DMS114 treated with DMSO at 0.1 percent for 48 hours (cell line): Measurements from ENCODE around the gene KDM1B.
A peak's percentile ranks its signal among the peaks of the same experiment; 100 is the strongest.
"Not testable (repeated sequence)": the region's sequence is repeated elsewhere in the genome, so short reads cannot be mapped to it uniquely, and the experiment has no call there.

Experiments used
- DNase-seq: peaks from one replicate; lab custom pipeline; 2025; ENCODE audit not compliant: unreplicated experiment; lab: John Stamatoyannopoulos, UW

Gene KDM1B

GRCh38 chr6:18227166-18227565 is 71.9 kb downstream of the KDM1B start:
- DNase-seq = not testable (repeated sequence)

GRCh38 chr6:18228590-18228989 is 73.4 kb downstream of the KDM1B start:
- DNase-seq = not testable (repeated sequence)

- DNase-seq = not testable (repeated sequence)
Measured at GRCh38 chr6:18231856-18232255, 76.6 kb downstream of the KDM1B start.

GRCh38 chr6:18233770-18234169 is 78.5 kb downstream of the KDM1B start:
- DNase-seq = not testable (repeated sequence)

- DNase-seq = no peak
Measured at GRCh38 chr6:18234564-18234963, 79.3 kb downstream of the KDM1B start.

GRCh38 chr6:18235524-18235923 is 80.3 kb downstream of the KDM1B start:
- no peak for DNase-seq

GRCh38 chr6:18237167-18237566 is 81.9 kb downstream of the KDM1B start:
- DNase-seq = no peak

- no peak for DNase-seq
Measured at GRCh38 chr6:18240230-18240629, 85.0 kb downstream of the KDM1B start.

- no peak for DNase-seq
Measured at GRCh38 chr6:18241208-18242038, 86.2 kb downstream of the KDM1B start.

GRCh38 chr6:18242062-18242851 is 87.0 kb downstream of the KDM1B start:
- no peak for DNase-seq

- DNase-seq = no peak
Measured at GRCh38 chr6:18243302-18243893, 88.2 kb downstream of the KDM1B start.

- DNase-seq = no peak
Measured at GRCh38 chr6:18244251-18244650, 89.0 kb downstream of the KDM1B start.

GRCh38 chr6:18245079-18245478 is 89.9 kb downstream of the KDM1B start:
- no peak for DNase-seq

- no peak for DNase-seq
Measured at GRCh38 chr6:18245642-18246041, 90.4 kb downstream of the KDM1B start.

- no peak for DNase-seq
Measured at GRCh38 chr6:18246205-18246604, 91.0 kb downstream of the KDM1B start.

- DNase-seq = no peak
Measured at GRCh38 chr6:18247002-18247401, 91.8 kb downstream of the KDM1B start.

- DNase-seq = no peak
Measured at GRCh38 chr6:18248698-18249097, 93.5 kb downstream of the KDM1B start.

GRCh38 chr6:18249271-18249670 is 94.0 kb downstream of the KDM1B start:
- DNase-seq = no peak

GRCh38 chr6:18253635-18254034 is 98.4 kb downstream of the KDM1B start:
- no peak for DNase-seq

- DNase-seq = no peak
Measured at GRCh38 chr6:18254793-18255192, 99.6 kb downstream of the KDM1B start.

- DNase-seq = peak; percentile 71
Measured at GRCh38 chr6:18259675-18260447, 104.6 kb downstream of the KDM1B start.
